Brain microvascular endothelial cell (primary cell): Measurements from ENCODE around the gene RECQL5.

Experiments
- DNase-seq: peaks from one replicate; pipeline ENCODE4 v3.0.0-alpha.2; 2020
- H3K27ac ChIP-seq: fragments of 250-450 bp; sonication (Bioruptor Pico); 2 replicates; pipeline ENCODE4 v1.5.1; 2020; ENCODE audit warnings: mild to moderate bottlenecking, moderate library complexity
- H3K27me3 ChIP-seq: fragments of 250-450 bp; sonication (Bioruptor Pico); replicated peaks from 2 replicates; pipeline ENCODE4 v1.5.1; 2020; ENCODE audit warnings: mild to moderate bottlenecking
- H3K36me3 ChIP-seq: fragments of 250-450 bp; sonication (Bioruptor Pico); replicated peaks from 2 replicates; pipeline ENCODE4 v1.5.1; 2020; ENCODE audit warnings: mild to moderate bottlenecking
- H3K4me3 ChIP-seq: 2 replicates; pipeline ENCODE4 v1.5.1; 2011; ENCODE audit warnings: low read depth, mild to moderate bottlenecking, control low read depth, low read length, moderate library complexity
- in situ Hi-C: cut with HindIII; loops from 2 replicates; pipeline ENCODE4 v1.10.0; 2017; ENCODE audit warnings: low sequenced_read_pairs, low pct_ligation_motif_present
- TF ChIP-seq, protein P1 (sequence below): IDR thresholded peaks from 2 replicates; pipeline ENCODE4 v1.5.1; 2011; ENCODE audit warnings: low read depth, mild to moderate bottlenecking, moderate library complexity, low read length, control low read depth, inconsistent platforms; ENCODE audit errors: missing control alignments

The RECQL5 gene

DNA sequence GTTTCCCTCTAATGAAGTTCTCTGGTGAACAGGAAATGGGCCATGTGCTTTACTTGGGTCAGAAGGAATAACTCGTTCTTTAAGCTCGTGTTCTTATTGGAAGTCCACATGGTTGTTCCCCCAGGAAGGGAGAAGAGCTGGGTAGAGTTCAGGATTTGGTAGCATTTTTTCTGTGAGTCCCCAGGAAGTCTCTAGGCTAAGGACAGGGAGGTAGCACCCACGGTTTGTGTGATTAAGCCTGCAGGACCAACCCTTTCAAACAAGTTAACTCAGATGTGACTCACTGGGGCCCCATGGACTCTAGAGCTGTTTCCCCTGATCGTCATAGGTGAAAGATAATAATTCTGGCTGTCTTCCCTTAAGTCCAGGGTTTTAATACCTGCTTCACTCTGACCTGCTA, 16.6 kb upstream of the RECQL5 start:
- Histone ChIP-seq H3K27ac (peak overlapping the region; percentile 38), H3K36me3 (peaks cover 15% of the 10 kb centered on the region), H3K27me3 (no peaks in the 10 kb centered on the region), H3K4me3 (no peak overlapping the region)
- in situ Hi-C loops: no loop called here
- TF ChIP-seq, protein P1, sequence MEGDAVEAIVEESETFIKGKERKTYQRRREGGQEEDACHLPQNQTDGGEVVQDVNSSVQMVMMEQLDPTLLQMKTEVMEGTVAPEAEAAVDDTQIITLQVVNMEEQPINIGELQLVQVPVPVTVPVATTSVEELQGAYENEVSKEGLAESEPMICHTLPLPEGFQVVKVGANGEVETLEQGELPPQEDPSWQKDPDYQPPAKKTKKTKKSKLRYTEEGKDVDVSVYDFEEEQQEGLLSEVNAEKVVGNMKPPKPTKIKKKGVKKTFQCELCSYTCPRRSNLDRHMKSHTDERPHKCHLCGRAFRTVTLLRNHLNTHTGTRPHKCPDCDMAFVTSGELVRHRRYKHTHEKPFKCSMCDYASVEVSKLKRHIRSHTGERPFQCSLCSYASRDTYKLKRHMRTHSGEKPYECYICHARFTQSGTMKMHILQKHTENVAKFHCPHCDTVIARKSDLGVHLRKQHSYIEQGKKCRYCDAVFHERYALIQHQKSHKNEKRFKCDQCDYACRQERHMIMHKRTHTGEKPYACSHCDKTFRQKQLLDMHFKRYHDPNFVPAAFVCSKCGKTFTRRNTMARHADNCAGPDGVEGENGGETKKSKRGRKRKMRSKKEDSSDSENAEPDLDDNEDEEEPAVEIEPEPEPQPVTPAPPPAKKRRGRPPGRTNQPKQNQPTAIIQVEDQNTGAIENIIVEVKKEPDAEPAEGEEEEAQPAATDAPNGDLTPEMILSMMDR: no peak
- DNase-seq: peak; percentile 75

DNA sequence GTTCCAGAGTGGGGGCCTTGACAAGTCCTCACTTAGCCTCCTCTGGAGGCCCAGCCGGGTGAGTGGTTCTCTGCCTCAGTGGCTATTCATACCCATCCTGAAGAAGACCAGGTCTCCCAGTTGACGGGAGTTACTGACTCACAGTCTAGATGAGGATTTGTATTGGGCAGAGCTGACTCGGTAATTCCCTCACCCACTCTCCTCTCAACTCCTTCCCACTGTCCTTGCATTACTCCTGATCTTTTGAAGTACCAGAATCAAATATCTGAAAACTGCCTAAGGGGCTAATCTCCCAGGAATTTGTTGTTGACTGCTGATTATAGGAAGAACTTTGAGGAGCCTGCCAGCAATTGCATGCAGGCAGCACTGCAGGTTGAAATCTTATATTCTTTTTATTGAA, 14.3 kb upstream of the RECQL5 start:
- in situ Hi-C loops: no loop called here
- peak; percentile 39 for DNase-seq
- Histone ChIP-seq H3K27me3 (no peaks in the 10 kb centered on the region), H3K27ac (no peak overlapping the region), H3K36me3 (peaks cover 17% of the 10 kb centered on the region), H3K4me3 (no peak overlapping the region)
- TF ChIP-seq, protein P1: no peak

DNA sequence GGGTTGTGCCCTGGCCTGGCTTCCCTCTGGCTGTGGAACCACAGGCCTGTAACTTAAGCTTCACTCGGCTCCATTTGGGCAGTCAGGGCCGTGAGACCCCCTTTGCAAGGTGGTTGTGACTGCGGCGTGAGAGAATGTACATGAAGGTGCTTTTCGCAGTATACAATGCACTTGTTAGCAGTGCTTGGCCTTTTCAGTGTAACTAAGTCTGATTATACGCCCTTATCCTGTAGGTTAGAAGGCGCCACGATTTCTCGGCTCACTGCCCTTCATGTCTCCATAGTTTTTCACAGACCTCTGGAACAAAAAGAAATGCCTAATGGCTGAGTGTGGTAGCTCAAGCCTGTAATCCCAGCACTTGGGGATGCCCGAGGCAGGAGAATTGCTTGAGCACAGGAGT, 13.5 kb upstream of the RECQL5 start:
- DNase-seq: no peak
- Histone ChIP-seq H3K27ac (no peak overlapping the region), H3K27me3 (no peaks in the 10 kb centered on the region), H3K4me3 (no peak overlapping the region), H3K36me3 (peaks cover 23% of the 10 kb centered on the region)
- TF ChIP-seq, protein P1: no peak
- in situ Hi-C loops: no loop called here

DNA sequence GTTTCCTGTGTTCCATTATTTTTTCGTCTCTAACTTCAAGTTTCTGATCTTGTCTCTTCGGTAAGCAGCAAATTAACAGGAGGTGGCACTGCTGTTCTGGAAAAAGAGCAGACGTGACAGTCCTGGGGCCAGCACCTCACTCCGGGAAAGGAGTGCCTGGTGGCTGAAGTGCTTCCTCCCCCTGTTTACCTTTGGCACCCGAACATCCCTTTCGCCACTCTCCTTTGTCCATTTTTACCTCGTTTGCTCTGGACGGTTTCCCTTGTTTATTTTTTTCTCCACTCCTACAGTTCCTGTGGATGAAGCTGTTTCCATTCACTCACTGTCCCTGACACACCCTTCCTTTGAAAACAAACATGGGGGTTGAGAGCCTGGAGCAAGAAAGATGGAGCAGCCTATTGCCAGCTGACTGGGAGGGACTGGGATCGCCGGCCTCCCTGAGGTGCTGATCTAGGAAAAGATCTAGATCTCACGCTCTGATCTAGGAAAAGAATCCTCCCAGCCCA, 12.8 kb upstream of the RECQL5 start:
- H3K36me3 ChIP-seq: peaks cover 20% of the 10 kb centered on the region
- in situ Hi-C loops: loop anchor here (10.0 kb wide), 1 partner anchor 65 kb away; no protein-coding TSS in a partner anchor
- H3K27me3 ChIP-seq: no peaks in the 10 kb centered on the region
- DNase-seq: no peak
- no peak overlapping the region for H3K27ac ChIP-seq
- TF ChIP-seq, protein P1: peak; percentile 25
- H3K4me3 ChIP-seq: no peak overlapping the region

DNA sequence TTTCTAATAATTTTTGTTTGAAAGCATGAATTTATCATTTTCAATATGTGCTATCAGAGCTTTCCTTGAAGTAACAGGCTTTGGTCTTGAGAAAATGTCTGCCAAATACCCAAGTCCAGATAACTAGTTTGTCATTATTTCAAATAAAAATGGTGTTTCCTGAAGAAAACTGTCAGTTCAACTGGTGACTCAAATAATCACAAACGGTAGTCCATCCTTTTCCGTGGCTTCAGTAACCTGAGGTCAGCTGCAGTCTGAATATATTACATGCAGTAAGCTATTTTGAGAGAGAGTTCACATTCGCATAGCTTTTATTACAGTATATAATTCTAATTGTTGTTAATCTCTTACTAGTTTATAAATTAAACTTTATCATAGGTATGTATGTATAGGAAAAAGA, 9.5 kb upstream of the RECQL5 start:
- Histone ChIP-seq H3K27me3 (no peaks in the 10 kb centered on the region), H3K27ac (no peak overlapping the region), H3K36me3 (peaks cover 40% of the 10 kb centered on the region), H3K4me3 (no peak overlapping the region)
- no peak for DNase-seq
- in situ Hi-C loops: loop anchor here (10.0 kb wide), 1 partner anchor 68 kb away; no protein-coding TSS in a partner anchor
- TF ChIP-seq, protein P1: no peak

DNA sequence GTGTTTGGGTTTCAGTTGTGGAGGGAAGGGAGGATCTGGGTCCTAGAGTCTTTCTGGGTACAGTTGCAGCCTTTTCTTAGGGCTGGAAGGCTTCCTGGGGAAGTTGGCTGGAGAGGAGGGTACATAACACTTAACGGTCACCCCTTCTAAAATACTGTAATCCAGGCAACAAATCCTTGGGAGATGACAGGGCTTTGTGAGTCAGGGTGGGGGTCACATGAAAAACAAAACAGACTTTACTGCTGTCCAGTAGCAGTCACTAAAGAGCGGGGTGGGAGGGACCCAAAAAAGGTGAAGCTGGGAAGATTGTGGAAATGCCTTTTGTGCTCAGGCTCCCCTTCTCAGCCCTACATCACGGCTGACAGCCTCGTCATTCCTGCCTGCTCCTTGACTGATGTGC, 6.5 kb upstream of the RECQL5 start:
- TF ChIP-seq, protein P1: no peak
- H3K4me3 ChIP-seq: no peak overlapping the region
- no peak for DNase-seq
- in situ Hi-C loops: loop anchor here (10.0 kb wide), 1 partner anchor 71 kb away; no protein-coding TSS in a partner anchor
- H3K36me3 ChIP-seq: peaks cover 56% of the 10 kb centered on the region
- H3K27me3 ChIP-seq: no peaks in the 10 kb centered on the region
- no peak overlapping the region for H3K27ac ChIP-seq
